HG02938 (cell line): ENCODE measurements around the gene SNCB.
"Not testable (repeated sequence)": the region's sequence is repeated elsewhere in the genome, so short reads cannot be mapped to it uniquely, and the experiment has no call there.

ENCODE experiments used
- ATAC-seq: cut with Tn5 transposase; IDR thresholded peaks from one replicate; pipeline ENCODE4 v1.9.1; 2021; ENCODE audit warnings: mild to moderate bottlenecking, moderate library complexity; ENCODE audit not compliant: unreplicated experiment

Gene SNCB

DNA sequence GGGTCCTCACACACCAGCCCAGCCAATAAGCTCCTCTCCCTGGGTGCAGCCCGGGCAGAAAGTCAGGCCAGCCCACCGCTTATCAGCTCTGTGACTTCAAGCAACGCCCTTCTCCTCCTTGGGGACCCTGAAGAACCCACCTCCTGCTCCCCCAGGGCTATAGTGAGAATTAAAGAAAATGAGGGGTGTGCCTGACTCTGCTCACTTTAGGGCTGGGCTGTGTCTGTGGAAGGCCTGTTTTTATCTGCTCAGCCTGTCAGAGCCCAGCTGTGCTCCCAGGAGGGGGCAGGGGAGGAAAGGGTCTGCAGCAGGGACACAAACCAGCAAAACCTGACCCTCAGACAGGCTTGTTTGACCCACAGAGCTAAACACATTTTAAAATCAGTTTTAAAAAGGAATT is 24.3 kb downstream of the SNCB start:
- no peak for ATAC-seq

DNA sequence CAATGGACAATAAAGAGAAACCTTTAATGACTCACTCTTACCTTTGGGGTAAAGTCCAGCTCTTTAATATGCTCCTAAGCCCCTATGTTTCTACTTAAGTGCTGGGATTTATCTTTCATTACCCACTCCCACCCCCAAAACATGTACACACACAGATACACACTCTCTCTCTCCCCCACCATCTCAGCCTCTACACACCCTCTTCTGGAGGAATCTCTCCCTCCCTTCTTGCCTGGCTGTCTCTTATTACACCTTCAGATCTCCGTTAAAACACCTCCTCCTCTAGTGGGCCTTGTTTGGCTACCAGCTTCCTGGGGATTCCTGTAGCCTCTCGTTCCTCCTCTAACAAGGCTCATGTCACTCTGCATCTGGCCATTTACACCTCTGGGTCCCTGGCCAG is 27.2 kb downstream of the SNCB start:
- ATAC-seq = no peak

DNA sequence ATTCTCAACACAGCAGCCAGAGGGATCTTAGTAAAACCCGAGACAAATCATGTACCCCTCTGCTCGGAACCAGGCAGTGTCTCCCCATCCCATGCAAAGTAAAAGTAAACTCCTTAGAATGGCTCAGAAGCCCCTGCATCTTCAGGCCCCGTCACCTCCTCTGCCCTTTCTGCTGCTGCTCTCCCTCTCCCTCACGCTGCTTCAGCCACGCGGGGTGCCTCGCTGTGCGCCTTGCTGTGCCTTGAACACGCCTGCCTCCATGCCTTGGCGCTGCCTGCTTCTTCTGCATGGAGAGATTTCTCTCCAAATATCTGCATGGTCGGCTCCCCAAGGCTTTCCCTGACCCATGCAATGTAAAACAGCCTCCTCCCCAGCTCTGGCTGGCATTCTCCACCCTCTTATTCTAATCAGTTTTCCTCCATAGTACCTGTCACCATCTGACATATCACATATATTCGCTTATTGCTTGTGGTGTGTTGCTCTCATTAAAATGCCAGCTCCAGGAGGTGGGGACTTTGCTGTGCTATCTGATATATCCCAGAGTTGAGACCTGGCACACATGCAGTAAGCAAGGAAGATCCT is 28.3 kb downstream of the SNCB start:
- no peak for ATAC-seq

DNA sequence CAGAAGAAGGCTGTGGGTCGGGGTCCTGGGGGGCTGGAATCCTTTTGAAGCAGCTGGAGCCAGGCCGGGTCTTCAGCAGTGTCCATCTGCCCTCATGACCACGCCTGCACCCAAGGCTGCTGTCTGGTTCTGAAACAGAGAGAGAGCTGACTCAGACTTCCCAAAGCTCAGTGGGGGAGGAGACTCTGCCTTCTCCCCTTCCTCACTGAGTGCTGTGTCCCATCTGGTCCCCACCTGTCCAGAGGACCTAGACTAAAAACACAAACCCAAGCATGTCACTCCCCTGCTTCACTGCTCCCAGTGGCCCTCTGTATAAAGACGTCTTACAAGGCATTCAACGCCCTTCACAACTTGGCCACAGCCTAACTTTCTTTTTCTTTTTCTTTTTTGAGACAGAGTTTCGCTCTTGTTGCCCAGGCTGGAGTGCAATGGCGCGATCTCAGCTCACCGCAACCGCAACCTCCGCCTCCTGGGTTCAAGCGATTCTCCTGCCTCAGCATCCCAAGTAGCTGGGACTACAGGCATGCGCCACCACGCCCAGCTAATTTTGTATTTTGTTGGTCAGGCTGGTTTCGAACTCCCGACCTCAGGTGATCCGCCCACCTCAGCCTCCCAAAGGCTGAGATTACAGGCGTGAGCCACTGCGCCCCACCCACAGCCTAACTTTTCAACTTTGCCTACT is 30.4 kb downstream of the SNCB start:
- not testable (repeated sequence) for ATAC-seq

DNA sequence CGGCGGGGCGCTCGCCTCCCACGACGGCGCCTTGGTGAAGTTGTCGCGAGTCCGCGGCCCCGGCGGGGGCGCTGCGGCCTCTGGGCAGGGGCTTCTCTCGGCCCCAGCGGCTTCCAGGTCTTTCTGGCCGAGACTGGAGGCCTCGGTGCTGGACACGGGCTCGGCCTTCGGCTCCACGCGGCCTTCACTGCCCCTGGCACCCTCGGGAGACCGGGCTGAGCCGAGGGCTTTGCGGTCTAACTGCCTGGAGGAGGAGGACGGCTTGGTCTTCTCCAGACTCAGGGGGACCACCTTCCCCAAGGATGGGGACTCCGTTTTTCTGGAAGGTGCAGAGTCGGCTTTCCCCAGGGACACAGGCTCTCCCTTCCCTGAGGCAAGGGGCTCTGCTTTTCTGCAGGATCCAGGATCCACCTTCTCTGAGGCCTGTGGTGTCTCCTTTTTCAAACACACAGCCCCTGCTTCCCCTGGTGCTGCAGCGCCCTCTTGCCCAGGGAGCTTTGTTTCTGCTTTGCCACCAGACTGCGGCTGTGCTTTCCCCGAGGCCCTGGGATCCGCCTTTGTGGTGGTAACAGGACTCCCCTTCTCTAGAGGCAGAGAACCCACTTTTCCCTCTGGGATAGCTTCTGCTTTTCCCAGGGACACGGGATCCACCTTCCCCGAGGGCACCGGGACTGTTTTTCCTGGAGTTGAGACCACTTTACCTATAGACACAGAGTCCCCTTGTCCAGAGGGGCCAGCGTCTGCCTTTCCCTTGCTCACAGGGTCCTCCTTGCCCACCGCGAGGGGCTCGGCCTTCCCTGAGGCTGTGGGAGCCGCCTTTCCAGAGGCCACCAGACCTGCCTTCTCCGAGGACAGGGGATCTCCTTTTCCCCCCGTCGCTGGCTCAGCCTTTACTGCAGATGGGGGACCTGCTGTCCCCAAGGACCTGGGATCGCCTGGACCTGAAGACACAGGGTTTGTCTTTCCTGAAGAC is 32.6 kb downstream of the SNCB start:
- no peak for ATAC-seq

DNA sequence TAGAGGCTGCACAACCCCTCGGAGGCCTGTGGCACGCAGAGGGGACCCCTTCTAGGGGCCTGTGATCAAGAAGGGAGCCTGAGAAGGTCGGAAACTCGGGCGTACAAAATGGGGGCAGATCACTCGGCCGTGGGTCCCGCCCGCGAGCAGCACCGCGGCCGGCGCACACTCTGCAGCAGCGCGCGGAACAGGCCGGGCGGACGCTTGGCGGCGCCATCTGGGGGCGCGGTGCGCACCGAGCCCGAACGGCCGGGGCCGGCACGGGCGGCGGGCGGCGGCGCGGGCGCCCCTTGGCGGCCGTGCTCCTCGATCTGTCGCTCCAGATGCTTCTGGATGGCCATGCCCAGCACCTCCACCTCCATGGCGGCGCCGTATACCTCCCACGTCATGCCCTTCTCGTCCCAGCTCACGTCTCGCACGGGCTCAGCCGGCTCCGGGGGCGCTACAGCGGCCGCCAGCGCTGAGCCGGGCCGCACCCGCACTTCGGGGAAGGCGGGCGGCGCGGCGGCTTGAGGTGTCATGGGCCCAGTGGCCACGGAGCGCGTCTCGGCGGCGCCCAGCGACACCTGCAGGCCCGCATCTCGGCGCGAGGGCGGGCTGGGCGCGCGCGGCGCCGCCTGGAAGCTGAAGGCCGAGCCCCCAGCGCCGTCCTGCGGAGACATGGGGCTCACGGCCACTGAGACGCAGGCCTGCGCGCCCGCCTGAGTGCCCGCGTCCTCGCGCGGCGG is 33.5 kb downstream of the SNCB start:
- ATAC-seq = no peak

DNA sequence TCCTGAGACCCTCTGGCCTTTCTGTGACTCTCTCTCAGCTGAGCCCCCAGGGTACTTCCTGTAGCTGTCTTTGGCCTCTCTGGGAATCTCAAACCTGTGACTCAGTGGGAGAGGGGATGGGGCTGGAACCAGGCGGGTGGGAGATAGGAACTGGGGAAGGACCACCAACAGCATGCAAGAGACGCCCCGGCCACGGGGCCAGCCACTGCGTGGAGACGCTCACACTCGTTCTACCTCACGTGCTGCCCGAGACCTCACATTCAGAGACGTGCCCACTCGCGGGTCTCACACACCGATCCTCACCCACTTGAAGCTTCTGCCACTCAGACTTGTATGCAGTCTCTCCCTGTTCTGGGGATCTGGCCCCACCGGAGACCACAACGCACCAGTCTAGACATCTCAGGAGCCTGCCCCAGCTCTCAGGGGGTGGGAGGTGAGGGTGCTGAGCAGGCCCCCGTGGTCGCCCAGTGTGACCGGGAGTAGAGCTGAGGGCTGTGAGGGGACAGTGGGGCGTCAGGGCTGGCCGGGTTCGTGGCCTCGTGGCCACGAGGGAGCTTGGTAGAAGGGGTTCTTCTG is 34.2 kb downstream of the SNCB start:
- ATAC-seq = no peak

DNA sequence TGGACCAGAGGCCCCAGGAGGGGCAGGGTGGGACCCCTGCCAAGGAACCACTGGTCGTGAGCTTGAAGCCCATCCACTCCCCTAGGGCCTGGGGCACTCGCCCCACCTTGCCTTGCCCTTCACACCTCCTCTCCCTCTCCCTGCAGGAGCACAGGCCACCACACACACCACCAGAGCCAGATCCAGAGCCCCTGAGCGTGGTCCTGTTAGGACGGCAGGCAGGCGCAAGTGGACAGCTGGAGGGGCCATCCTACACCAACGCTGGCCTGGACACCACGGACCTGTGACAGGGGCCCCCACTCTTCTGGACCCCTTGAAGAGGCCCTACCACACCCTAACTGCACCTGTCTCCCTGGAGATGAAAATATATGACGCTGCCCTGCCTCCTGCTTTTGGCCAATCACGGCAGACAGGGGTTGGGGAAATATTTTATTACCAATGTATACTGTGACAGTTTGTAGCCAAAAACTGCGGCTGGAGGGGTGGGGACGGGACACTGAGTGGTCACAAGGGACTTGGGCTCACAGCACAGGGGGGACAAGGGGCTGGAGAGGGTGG is 34.9 kb downstream of the SNCB start:
- no peak for ATAC-seq

DNA sequence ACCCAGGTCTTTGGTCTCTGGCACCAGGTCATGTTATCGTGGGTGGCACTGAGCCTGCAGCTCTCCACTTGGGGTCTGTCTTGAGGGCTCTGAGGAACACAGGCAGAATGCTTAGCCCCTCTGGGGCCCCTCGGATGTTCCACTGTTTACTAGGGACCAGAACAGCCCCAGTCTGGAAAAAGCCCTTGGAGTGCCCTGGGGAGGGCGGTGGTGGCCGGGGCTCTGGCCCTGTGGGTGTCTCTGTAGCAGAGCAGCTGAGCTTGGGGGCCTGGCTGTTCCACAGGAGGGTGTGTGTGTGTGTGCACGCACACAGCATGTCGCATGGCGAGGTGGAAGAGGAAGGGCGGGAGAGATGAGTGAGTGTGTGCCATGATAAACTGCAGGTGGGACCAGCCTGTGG is 35.8 kb downstream of the SNCB start:
- ATAC-seq = no peak

DNA sequence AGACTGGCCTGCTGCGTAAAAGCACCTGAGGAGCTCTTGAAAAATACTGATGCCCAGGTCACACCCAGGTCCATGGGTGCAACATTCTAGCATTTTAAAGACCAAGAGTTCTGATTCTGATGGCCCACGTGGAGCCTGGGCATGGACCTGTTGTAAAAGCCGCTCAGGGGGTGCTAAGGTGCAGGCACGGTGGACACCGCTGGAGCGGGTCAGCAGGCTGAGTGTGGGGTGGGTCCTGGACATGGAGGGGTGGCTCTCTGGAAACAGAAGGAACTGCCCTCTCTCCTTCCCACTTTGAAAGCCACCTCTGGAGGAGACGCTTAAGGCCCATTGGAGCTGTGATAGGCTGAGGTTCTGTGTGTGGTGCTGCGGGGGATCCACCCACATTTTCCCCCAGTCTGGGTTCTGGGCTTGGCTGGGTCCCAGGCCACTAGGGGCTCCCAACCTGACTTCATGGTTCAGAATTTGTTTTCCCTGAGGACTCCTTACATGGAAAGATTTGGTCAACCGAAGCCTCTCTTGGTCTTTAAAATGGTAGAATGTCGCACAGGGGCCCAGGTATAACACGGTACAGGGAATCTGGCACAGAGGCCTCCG is 37.0 kb downstream of the SNCB start:
- no peak for ATAC-seq

DNA sequence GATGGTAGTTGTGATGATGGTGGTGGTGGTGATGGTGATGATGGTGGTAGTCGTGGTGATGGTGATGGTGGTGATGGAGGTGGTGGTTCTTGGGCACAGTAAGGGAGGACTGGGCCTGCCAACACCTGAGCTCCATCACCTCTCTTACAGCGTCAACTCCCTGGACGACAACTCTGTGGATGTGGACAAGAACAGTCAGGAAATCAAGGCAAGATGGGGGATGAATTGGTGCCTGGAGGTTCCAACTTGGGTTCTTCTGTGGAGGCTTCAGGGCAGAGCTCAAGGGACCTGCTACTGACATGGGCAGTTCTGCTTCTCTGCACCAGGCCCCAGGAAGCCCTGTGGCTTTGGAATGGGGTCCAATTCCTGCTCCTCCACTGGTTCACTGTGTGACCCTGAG is 37.8 kb downstream of the SNCB start:
- ATAC-seq = no peak

DNA sequence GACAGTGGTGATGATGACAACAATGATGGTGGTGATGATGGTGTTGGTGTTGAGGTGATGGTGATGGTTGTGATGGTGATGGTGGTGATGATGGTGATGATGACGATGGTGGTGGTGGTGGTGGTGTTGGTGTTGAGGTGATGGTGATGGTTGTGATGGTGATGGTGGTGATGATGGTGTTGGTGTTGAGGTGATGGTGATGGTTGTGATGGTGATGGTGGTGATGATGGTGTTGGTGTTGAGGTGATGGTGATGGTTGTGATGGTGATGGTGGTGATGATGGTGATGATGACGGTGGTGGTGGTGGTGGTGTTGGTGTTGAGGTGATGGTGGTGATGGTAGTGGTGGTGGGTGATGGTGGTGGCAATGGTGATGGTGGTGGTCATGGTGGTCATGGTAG is 38.7 kb downstream of the SNCB start:
- ATAC-seq = not testable (repeated sequence)

DNA sequence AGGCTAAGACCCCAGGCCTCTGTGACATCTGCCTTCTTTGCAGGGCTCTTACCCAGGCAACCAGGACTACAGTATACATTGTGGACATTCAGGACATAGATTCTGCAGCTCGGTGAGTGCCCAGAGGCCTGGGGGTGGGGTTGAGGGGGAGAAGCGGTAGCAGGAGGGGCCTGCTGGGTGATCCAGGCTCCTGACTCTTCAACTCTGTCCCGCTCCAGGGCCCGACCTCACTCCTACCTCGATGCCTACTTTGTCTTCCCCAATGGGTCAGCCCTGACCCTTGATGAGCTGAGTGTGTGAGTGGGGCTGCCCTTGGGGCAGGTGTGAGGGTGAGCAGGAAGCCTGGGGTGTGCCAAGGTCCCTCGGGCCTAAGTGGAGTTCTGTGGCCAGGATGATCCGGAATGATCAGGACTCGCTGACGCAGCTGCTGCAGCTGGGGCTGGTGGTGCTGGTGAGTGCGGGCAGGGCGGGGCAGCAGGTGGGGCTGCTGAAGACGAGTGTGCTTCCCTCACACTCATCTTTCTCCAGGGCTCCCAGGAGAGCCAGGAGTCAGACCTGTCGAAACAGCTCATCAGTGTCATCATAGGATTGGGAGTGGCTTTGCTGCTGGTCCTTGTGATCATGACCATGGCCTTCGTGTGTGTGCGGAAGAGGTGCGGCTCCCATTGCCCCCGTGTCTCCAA is 40.2 kb downstream of the SNCB start:
- no peak for ATAC-seq

DNA sequence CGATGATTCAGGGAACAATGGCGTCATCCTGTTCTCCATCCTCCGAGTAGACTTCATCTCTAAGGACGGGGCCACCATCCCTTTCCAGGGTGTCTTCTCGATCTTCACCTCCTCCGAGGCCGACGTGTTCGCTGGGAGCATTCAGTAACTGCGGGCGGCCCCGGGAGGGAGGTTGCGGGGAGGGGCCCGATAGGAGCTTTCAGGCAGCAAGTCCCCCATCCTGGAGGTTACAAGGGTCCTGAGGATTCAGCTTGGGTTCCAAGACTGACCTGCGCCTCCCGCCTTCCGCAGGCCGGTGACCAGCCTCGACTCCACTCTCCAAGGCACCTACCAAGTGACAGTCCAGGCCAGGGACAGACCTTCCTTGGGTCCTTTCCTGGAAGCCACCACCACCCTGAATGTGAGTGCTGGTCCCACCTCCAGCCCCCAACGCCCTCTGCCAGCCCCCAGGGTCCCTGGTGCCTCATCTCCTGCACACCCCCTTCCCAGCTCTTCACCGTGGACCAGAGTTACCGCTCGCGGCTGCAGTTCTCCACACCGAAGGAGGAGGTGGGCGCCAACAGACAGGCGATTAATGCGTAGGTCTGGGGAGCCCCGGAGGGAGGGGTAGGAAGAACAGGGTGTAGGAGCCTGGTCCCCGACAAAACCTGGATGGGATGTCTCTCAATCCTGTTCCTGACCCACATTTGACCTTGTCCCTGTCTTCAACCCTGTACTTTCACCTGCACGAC is 41.1 kb downstream of the SNCB start:
- ATAC-seq = no peak

DNA sequence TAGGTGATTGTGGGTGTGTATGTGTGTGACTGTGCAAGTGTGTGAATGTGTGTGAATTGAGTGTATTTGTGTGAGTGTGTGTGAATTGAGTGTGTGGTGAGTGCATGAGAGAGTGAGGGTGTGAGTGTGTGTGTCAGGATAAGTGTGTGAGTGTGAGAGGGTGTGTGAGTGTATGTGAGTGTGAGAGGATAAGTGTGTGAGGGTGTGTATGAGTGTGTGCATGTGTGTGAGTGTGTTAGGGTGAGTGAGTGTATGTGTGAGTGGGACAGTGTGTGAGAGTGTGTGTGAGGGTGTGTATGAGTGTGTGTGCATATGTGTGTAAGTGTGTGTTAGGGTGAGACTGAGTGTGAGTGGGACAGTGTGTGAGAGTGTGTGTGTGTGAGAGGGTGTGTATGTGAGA is 42.0 kb downstream of the SNCB start:
- ATAC-seq = no peak

DNA sequence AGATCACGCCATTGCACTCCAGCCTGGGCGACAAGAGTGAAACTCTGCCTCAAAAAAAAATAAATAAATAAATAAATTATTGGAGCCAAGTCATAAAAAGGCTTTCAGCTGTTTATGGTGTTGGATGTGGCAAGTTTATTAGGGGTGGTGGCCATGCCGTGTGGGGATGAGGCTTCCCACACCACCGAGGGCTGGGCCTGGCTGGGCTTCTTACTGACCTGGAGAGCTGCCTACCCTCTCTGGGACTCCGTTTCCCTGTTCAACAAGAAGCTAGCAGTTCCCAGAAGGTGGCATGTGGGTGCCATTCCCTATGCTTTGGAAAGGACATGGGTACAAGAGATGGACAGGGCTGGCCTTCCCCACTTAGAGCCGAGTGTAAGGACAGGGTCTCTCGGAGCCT is 42.9 kb downstream of the SNCB start:
- ATAC-seq = no peak

DNA sequence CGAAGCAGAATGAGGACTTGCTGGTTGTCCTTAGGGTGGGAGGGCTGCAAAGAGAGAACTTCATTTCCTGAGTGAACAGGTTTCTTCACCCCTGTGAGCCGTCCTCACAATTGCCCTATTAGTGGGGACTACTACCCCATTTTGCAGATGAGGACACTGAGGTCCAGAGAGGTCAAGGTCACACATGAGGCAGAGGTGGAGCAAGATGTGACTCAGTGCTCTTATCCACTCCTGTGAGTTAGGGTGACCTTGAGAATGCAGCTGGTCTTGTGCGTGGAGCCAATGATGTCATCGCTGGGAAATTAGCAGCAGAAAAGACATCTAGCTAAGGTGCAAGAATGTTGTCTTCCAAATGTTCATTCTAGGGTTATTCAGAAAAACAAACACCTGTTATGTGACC is 47.3 kb downstream of the SNCB start:
- no peak for ATAC-seq

DNA sequence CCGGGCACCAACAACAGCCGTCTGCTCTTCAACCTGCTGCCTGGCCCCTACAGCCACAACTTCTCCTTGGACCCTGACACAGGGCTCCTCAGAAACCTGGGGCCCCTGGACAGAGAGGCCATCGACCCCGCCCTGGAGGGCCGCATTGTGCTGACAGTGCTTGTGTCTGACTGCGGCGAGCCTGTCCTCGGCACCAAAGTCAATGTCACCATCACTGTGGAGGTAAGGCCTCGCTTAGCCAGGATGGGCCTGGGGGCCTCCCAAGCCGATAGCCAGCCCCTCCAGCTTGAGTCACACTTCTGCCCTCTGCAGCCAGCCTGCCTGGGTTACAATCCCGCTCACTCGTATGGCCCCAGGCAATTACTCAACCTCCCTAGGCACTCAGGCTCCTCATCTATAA is 49.0 kb downstream of the SNCB start:
- no peak for ATAC-seq

DNA sequence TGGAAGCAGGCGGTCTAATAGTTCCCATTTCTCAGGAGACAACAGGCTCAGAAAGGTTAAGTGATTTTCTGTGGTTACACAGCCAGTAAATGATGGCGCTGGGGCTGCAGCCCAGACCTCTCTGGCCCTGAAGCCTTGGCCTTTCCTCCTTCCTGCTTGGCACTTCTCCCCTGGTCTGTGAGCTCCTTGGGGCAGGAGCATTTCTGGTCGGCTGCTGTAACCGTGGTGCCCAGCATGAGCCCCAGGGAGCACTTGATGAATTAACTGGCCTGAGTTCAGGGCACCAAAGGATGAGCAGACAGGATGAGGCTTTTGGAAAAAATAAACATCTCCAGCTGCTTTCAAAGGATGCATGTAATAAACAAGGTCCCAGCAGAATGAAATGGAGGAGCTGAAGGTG is 51.0 kb downstream of the SNCB start:
- no peak for ATAC-seq
